HepG2 (cell line): ENCODE results near the gene LILRB5. TPM values are rescaled to one million over a fixed set of nuclear protein-coding genes. Genes with fewer than 3 reads are reported as not detected.

ENCODE experiments used
- FOSL2 ChIP-seq: sonication (generic); formaldehyde crosslinking; IDR thresholded peaks from 2 replicates; pipeline ENCODE4 v1.4.0; 2020; ENCODE audit warnings: missing genetic modification reagents
- HCFC1 ChIP-seq: fragments of 150-350 bp; IDR thresholded peaks from 2 replicates; pipeline ENCODE4 v1.6.1; 2014; ENCODE audit warnings: low read depth, low read length
- HOXD1 ChIP-seq: sonication (generic); formaldehyde crosslinking; IDR thresholded peaks from 2 replicates; pipeline ENCODE4 v1.5.0; 2020; ENCODE audit warnings: missing genetic modification reagents
- PAWR ChIP-seq: sonication (generic); formaldehyde crosslinking; IDR thresholded peaks from 2 replicates; pipeline ENCODE4 v1.4.0; 2020; ENCODE audit warnings: missing genetic modification reagents, mild to moderate bottlenecking, borderline replicate concordance
- SALL2 ChIP-seq: sonication (generic); formaldehyde crosslinking; IDR thresholded peaks from 2 replicates; pipeline ENCODE4 v1.8.1; 2023; ENCODE audit warnings: mild to moderate bottlenecking, missing genetic modification reagents, inconsistent platforms
- THYN1 ChIP-seq: sonication (generic); formaldehyde crosslinking; IDR thresholded peaks from 2 replicates; pipeline ENCODE4 v1.8.1; 2023; ENCODE audit warnings: low read depth, mild to moderate bottlenecking, moderate library complexity, missing genetic modification reagents, borderline replicate concordance
- ZNF10 ChIP-seq: sonication (generic); formaldehyde crosslinking; IDR thresholded peaks from 2 replicates; pipeline ENCODE4 v1.4.0; 2020; ENCODE audit warnings: mild to moderate bottlenecking, low read depth, missing genetic modification reagents, borderline replicate concordance
- ZNF180 ChIP-seq: sonication (generic); formaldehyde crosslinking; IDR thresholded peaks from 2 replicates; pipeline ENCODE4 v1.4.0; 2020; ENCODE audit warnings: low read depth, missing genetic modification reagents, borderline replicate concordance
- ZNF326 ChIP-seq: sonication (generic); formaldehyde crosslinking; IDR thresholded peaks from 2 replicates; pipeline ENCODE4 v1.4.0; 2020; ENCODE audit warnings: missing genetic modification reagents, borderline replicate concordance
- ZNF589 ChIP-seq: sonication (generic); formaldehyde crosslinking; conservative IDR thresholded peaks from 2 replicates; pipeline ENCODE4 v1.8.0; 2022; ENCODE audit warnings: mild to moderate bottlenecking, moderate library complexity, missing genetic modification reagents
- ZNF761 ChIP-seq: sonication (generic); formaldehyde crosslinking; conservative IDR thresholded peaks from 2 replicates; pipeline ENCODE4 v1.4.0; 2020; ENCODE audit warnings: mild to moderate bottlenecking, missing genetic modification reagents
- ZNF784 ChIP-seq: sonication (generic); formaldehyde crosslinking; IDR thresholded peaks from 2 replicates; pipeline ENCODE4 v1.5.1; 2020; ENCODE audit warnings: missing genetic modification reagents, mild to moderate bottlenecking, borderline replicate concordance
- ZSCAN22 ChIP-seq: sonication (generic); formaldehyde crosslinking; IDR thresholded peaks from 2 replicates; pipeline ENCODE4 v1.4.0; 2020; ENCODE audit warnings: mild to moderate bottlenecking, missing genetic modification reagents
- polyA plus RNA-seq, 8 experiments: library from polyadenylated mRNA; depleted of rRNA in 3 of 8; stranded (reverse) in 7 of 8; unstranded in 1 of 8; fragments of >200 nt; fragmentation: Illumina TruSeq in 4 of 8; extraction: Trizol in 4 of 8; gene quantifications; 2 replicates each; pipeline versions ENCODE4 v1.2.1 to v1.2.3, GENCODE V29; 2011 to 2016; ENCODE audit warnings: low read depth in 4 of 8, missing spikeins in 1 of 8, mixed read lengths in 1 of 8; ENCODE audit not compliant: insufficient read depth in 1 of 8
- total RNA-seq, 5 experiments: library from RNA; depleted of rRNA; stranded (reverse); fragments of >200 nt; fragmentation: Illumina TruSeq; extraction: Trizol; gene quantifications; 2 replicates each; pipeline ENCODE4 v1.2.3, GENCODE V29; 2016; ENCODE audit warnings: low read depth in 1 of 5
- TF ChIP-seq, protein P1 (sequence below): sonication (generic); formaldehyde crosslinking; IDR thresholded peaks from 2 replicates; pipeline ENCODE4 v1.9.0; 2021; ENCODE audit warnings: missing genetic modification reagents, borderline replicate concordance
- TF ChIP-seq, protein P2 (sequence below): sonication (generic); formaldehyde crosslinking; IDR thresholded peaks from 2 replicates; pipeline ENCODE4 v1.8.0; 2022; ENCODE audit warnings: missing genetic modification reagents, mild to moderate bottlenecking, inconsistent platforms, borderline replicate concordance
- TF ChIP-seq, protein P3 (sequence below): sonication (generic); formaldehyde crosslinking; IDR thresholded peaks from 2 replicates; pipeline ENCODE4 v1.4.0; 2020; ENCODE audit warnings: mild to moderate bottlenecking, missing genetic modification reagents
- TF ChIP-seq, protein P4 (sequence below): sonication (generic); formaldehyde crosslinking; IDR thresholded peaks from 2 replicates; pipeline ENCODE4 v1.9.0; 2021; ENCODE audit warnings: missing genetic modification reagents, borderline replicate concordance

The LILRB5 gene
- total and polyA plus RNA-seq, 2 of the 13 experiments (the other 11 are each of a cell fraction or from before 2014, with no cell fraction given): not detected

- TF ChIP-seq ZNF326 (CRISPR knock-in tag) (no peak), ZNF784 (no peak), PAWR (CRISPR knock-in tag) (no peak), HOXD1 (CRISPR knock-in tag) (no peak; the same call in 1 of the 2 replicates), ZNF10 (CRISPR knock-in tag) (no peak), ZSCAN22 (no peak), ZNF589 (CRISPR knock-in tag) (0 out of 2 replicates have a peak, but pooled peaks have one; percentile 70), ZNF761 (CRISPR knock-in tag) (0 out of 2 replicates have a peak, but pooled peaks have one; percentile 45), SALL2 (0 out of 2 replicates have a peak, but pooled peaks have one; percentile 56), HCFC1 (no peak), THYN1 (no peak), FOSL2 (CRISPR knock-in tag) (peak; percentile 78), ZNF180 (CRISPR knock-in tag) (no peak)
- TF ChIP-seq, protein P1, sequence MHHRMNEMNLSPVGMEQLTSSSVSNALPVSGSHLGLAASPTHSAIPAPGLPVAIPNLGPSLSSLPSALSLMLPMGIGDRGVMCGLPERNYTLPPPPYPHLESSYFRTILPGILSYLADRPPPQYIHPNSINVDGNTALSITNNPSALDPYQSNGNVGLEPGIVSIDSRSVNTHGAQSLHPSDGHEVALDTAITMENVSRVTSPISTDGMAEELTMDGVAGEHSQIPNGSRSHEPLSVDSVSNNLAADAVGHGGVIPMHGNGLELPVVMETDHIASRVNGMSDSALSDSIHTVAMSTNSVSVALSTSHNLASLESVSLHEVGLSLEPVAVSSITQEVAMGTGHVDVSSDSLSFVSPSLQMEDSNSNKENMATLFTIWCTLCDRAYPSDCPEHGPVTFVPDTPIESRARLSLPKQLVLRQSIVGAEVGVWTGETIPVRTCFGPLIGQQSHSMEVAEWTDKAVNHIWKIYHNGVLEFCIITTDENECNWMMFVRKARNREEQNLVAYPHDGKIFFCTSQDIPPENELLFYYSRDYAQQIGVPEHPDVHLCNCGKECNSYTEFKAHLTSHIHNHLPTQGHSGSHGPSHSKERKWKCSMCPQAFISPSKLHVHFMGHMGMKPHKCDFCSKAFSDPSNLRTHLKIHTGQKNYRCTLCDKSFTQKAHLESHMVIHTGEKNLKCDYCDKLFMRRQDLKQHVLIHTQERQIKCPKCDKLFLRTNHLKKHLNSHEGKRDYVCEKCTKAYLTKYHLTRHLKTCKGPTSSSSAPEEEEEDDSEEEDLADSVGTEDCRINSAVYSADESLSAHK (CRISPR knock-in tag): no peak
- TF ChIP-seq, protein P2, sequence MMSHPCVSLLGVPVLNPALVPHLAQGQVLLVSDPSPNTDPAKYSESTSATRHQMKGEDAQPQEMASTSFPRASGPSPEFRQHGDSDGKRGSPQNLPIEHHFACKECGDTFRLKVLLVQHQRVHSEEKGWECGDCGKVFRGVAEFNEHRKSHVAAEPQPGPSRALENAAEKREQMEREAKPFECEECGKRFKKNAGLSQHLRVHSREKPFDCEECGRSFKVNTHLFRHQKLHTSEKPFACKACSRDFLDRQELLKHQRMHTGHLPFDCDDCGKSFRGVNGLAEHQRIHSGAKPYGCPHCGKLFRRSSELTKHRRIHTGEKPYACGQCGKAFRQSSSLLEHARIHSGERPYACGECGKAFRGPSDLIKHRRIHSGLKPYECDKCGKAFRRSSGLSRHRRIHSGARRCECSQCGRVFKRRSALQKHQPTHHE (CRISPR knock-in tag): no peak
- TF ChIP-seq, protein P3, sequence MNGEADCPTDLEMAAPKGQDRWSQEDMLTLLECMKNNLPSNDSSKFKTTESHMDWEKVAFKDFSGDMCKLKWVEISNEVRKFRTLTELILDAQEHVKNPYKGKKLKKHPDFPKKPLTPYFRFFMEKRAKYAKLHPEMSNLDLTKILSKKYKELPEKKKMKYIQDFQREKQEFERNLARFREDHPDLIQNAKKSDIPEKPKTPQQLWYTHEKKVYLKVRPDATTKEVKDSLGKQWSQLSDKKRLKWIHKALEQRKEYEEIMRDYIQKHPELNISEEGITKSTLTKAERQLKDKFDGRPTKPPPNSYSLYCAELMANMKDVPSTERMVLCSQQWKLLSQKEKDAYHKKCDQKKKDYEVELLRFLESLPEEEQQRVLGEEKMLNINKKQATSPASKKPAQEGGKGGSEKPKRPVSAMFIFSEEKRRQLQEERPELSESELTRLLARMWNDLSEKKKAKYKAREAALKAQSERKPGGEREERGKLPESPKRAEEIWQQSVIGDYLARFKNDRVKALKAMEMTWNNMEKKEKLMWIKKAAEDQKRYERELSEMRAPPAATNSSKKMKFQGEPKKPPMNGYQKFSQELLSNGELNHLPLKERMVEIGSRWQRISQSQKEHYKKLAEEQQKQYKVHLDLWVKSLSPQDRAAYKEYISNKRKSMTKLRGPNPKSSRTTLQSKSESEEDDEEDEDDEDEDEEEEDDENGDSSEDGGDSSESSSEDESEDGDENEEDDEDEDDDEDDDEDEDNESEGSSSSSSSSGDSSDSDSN (CRISPR knock-in tag): peak; percentile 22; the same call in 1 of the 2 replicates
- TF ChIP-seq, protein P4, sequence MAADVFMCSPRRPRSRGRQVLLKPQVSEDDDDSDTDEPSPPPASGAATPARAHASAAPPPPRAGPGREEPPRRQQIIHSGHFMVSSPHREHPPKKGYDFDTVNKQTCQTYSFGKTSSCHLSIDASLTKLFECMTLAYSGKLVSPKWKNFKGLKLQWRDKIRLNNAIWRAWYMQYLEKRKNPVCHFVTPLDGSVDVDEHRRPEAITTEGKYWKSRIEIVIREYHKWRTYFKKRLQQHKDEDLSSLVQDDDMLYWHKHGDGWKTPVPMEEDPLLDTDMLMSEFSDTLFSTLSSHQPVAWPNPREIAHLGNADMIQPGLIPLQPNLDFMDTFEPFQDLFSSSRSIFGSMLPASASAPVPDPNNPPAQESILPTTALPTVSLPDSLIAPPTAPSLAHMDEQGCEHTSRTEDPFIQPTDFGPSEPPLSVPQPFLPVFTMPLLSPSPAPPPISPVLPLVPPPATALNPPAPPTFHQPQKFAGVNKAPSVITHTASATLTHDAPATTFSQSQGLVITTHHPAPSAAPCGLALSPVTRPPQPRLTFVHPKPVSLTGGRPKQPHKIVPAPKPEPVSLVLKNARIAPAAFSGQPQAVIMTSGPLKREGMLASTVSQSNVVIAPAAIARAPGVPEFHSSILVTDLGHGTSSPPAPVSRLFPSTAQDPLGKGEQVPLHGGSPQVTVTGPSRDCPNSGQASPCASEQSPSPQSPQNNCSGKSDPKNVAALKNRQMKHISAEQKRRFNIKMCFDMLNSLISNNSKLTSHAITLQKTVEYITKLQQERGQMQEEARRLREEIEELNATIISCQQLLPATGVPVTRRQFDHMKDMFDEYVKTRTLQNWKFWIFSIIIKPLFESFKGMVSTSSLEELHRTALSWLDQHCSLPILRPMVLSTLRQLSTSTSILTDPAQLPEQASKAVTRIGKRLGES: no peak
These were observed 47.1 kb downstream of the LILRB5 start (continued) for GRCh38 chr19:54209811-54210494.
